Measurements from ENCODE around the gene ZXDC. TPM values are rescaled to one million over a fixed set of nuclear protein-coding genes. Genes with fewer than 3 reads are reported as not detected.
A peak's percentile ranks its signal among the peaks of the same experiment; 100 is the strongest.

ZXDC gene
- total RNA-seq, 1 donor from 2014 or later = 29.4 TPM

DNA sequence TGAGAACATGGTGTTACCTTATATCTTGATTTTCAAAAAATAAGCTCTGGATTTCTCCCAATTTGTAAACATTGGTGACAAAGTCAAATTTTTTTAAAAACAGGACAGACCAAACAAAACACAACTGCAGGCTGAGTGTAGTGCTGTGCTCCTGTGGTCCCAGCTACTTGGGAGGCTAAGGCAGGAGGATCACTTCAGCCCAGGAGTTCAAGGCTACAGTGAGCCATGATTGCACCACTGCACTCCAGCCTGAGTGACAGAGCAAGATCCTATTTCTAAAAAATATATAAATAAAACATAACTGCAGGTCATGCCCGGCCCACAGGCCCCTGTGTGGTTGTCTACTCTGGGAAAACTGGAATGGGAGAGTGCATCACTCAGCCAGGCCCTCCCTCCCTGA, 4.0 kb upstream of the ZXDC start:
- no peak overlapping the region for H3K27ac Mint-ChIP-seq
- no peaks in the 10 kb centered on the region for H3K36me3 Mint-ChIP-seq (ENCODE audit: low read depth)
- intact Hi-C loops (cut with micrococcal nuclease) = loop anchor here (5.0 to 10.0 kb wide), 7 partner anchors 397 to 1635 kb away; partner anchors contain the start of genes OSBPL11, PLXNA1, SEC61A1 and SLC41A3
- H3K4me1 Mint-ChIP-seq = peaks cover 6% of the 10 kb centered on the region
- DNase-seq = no peak
- no peaks in the 10 kb centered on the region for H3K9me3 Mint-ChIP-seq
- H3K27me3 Mint-ChIP-seq = peaks cover 3% of the 10 kb centered on the region
- H3K4me3 Mint-ChIP-seq = no peak overlapping the region

DNA sequence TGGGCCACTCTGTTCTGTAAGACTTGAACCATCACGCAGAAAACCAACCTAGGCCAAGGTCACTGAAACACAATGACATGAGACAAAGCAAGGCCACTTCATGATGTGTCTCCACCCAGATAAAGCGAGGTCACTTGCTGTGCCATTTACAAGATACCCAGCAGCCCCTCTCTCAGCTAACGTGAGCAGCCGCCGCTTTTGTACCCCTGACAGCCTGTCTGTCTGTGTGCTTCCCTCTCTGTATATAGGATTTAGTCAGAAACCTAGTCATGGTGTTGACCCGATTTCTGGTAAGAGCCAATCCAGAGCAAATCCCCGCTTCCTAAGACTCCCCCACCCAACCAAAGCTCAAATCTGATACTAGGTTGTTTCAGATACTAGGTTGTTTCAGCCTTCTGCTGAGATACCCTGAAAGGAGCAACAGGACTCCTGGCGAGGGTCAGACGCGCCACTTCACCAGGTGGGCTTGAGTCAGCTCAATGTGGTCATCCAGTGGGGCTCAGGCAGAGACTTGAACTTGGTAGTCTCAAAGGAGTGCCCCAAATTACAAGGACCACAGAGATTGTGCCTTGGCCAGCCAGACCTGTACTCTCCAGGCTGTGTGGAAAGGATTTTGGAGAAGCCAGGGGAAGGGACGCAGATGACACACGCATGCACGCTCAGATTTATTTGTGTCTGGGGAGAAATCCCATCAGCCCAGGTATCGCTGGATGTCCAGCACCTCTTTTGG, 3.1 kb upstream of the ZXDC start:
- Mint-ChIP-seq H3K9me3 (no peaks in the 10 kb centered on the region), H3K4me1 (peaks cover 13% of the 10 kb centered on the region), H3K27ac (no peak overlapping the region), H3K4me3 (no peak overlapping the region), H3K36me3 (ENCODE audit: low read depth) (peaks cover 3% of the 10 kb centered on the region), H3K27me3 (peaks cover 3% of the 10 kb centered on the region)
- intact Hi-C loops (cut with micrococcal nuclease) = loop anchor here (5.0 to 10.0 kb wide), 7 partner anchors 396 to 1636 kb away; partner anchors contain the start of genes OSBPL11, PLXNA1, SEC61A1 and SLC41A3
- no peak for DNase-seq

DNA sequence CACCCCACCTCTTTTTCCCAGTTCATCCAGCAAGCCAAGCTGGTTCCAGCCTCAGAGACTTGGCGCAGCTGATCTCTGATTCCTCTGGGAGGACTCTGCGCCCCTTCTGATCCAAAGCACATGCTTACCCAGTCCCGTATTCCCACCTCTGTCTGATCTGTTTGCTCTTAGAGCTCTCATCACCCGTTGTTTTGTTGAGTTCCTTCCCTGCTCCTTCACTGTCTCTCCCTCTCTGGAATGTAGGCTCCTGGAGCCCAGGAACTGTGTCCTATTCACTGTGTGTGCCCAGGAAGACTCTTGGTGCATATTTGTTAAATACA, 1.3 kb upstream of the ZXDC start:
- Mint-ChIP-seq H3K4me3 (peak overlapping the region; percentile 86), H3K27ac (peak overlapping the region; percentile 32), H3K36me3 (ENCODE audit: low read depth) (peaks cover 20% of the 10 kb centered on the region), H3K4me1 (peaks cover 29% of the 10 kb centered on the region), H3K27me3 (peaks cover 3% of the 10 kb centered on the region), H3K9me3 (no peaks in the 10 kb centered on the region)
- intact Hi-C loops (cut with micrococcal nuclease) = loop anchor here (5.0 to 10.0 kb wide), 7 partner anchors 395 to 1638 kb away; partner anchors contain the start of genes OSBPL11, PLXNA1, SEC61A1 and SLC41A3
- no peak for DNase-seq

DNA sequence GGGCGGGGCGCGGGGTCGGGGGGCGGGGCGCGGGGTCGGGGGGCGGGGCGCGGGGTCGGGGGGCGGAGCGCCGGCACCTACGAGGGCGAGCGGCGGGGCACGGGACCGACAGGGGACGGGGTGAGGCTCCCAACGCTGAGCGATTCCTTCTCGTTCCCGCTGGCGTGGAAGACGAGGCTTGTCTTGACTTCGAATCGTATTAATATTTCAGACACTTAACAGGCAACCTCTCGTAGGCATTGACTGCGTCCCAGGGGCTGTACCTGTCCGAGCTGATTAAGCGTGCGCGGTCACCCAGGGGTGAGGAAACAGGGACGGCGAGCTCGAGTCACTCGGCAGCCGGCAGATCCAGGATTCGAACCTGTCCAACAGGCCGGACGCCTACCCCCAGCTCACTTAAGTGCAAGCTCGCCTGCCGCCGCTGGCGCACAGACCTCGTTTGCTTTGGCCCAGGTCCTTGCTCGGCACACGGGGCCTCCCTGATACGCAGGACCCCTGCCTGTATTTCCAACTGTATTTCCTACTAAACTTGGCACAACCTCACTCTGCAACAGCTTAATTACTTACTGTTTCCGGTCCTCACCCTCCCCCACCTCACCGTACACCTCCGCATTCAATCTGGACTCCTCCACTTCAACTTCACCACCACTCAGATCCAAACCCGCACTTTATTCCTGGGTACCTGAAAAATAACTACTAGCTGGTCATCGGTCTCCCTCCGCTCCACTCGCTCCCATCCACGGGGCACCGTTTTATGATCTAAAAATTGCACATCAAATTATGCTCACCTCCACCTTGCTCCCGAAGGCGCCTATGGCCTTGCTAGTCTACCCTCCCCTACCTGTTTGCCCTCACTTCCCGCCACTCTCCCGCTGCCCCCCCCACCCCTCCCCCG, 722 bp upstream of the ZXDC start:
- H3K36me3 Mint-ChIP-seq (ENCODE audit: low read depth) = peaks cover 21% of the 10 kb centered on the region
- peaks cover 3% of the 10 kb centered on the region for H3K27me3 Mint-ChIP-seq
- H3K27ac Mint-ChIP-seq = peak overlapping the region; percentile 67
- no peak for DNase-seq
- no peaks in the 10 kb centered on the region for H3K9me3 Mint-ChIP-seq
- H3K4me3 Mint-ChIP-seq = peak overlapping the region; percentile 86
- intact Hi-C loops (cut with micrococcal nuclease) = loop anchor here (5.0 to 10.0 kb wide), 7 partner anchors 394 to 1638 kb away; partner anchors contain the start of genes OSBPL11, PLXNA1, SEC61A1 and SLC41A3
- H3K4me1 Mint-ChIP-seq = peaks cover 29% of the 10 kb centered on the region

DNA sequence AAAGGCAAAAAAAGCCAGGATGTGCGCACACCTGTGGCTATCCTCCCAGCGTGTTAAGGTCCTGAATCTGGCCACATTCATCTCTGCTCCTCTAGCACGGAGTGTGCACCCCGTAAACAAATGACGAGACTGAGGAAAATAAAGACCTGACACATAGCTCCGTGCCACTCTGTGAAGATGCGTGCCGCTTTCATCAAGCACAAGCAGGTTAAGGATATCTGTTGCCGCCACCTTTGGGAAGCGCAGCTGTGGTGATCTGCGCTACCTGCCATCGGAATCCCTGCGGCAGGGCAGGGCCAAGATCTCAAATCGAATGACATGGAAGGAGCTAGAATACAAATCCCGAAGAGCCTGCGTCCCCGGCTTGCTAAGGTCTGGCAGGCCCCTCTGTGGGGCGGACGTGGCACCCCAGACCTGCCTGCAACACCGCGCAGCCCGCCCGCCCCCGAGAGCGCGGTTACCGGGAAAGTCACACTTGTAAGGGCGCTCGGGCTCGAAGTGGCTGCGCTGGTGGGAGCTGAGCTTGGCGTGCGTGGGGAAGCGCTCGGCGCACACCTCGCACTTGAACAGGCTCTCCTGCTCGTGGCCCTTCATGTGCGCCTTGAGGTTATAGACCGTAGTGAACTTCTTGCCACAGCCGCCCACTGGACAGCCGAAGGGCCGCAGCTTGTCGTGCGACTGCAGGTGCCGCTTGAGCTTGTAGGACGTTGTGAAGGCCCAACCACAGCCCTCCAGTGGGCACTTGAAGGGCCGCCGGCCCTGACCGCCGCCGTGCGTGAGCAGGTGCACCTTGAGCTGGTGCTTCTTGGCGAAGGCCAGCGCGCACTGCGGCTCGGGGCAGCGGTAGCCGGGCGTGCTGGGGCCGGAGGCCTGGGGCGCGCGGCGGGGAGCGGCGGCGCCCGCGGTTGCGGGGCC, 936 bp downstream of the ZXDC start:
- intact Hi-C loops (cut with micrococcal nuclease) = loop anchor here (1.0 to 10.0 kb wide), 8 partner anchors 117 to 1640 kb away; partner anchors contain the start of genes KLF15, OSBPL11, PLXNA1 and SEC61A1
- peaks cover 30% of the 10 kb centered on the region for H3K4me1 Mint-ChIP-seq
- no peaks in the 10 kb centered on the region for H3K9me3 Mint-ChIP-seq
- peak overlapping the region; percentile 95 for H3K4me3 Mint-ChIP-seq
- peaks cover 35% of the 10 kb centered on the region for H3K36me3 Mint-ChIP-seq (ENCODE audit: low read depth)
- peaks cover 3% of the 10 kb centered on the region for H3K27me3 Mint-ChIP-seq
- H3K27ac Mint-ChIP-seq = peak overlapping the region; percentile 93
- peak; percentile 80 for DNase-seq

DNA sequence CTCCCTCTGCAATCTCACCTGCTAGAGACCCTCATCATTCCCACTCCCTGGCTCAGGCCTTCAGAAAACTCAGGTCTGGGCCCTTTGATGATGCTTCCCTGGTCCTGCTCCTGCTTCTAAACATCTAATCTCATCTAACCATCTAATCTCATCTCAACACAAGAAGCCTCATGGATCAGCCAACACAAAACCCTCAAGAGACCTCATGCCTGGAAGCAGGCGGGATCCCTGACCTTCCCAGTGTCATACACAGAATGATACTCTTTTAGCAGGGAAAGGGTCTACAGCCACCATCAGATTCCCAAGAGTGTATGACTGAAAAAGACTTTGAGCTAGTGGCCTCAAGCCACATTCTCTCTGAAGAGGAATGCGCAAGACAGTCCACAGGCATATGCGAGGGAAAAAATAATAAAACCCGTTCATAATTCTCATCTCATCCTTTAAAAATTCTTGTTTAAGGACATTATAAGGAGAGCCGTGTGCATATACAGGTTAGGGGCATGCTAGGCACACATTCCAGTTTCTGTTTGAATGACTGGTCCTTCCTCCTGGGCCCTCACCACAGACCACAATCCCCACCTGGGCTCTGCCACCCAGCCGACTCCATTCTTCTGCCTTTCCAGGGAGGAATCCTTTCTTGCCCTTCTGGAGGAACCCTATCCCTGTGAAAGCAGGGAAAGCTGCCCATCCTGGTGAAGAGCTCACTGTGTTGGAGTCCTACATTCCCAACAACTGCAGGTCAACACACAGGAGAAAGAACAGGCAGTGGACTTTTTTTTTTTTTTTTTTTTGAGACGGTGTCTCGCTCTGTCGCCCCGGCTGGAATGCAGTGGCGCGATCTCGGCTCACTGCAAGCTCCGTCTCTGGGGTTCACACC, 2.2 kb downstream of the ZXDC start:
- peaks cover 48% of the 10 kb centered on the region for H3K36me3 Mint-ChIP-seq (ENCODE audit: low read depth)
- intact Hi-C loops (cut with micrococcal nuclease) = loop anchor here (10.0 kb wide), 3 partner anchors 879 to 1641 kb away; partner anchors contain the start of genes OSBPL11 and SEC61A1
- DNase-seq = no peak
- H3K27me3 Mint-ChIP-seq = peaks cover 3% of the 10 kb centered on the region
- H3K27ac Mint-ChIP-seq = peak overlapping the region; percentile 44
- H3K4me1 Mint-ChIP-seq = peaks cover 40% of the 10 kb centered on the region
- peak overlapping the region; percentile 95 for H3K4me3 Mint-ChIP-seq
- H3K9me3 Mint-ChIP-seq = no peaks in the 10 kb centered on the region

DNA sequence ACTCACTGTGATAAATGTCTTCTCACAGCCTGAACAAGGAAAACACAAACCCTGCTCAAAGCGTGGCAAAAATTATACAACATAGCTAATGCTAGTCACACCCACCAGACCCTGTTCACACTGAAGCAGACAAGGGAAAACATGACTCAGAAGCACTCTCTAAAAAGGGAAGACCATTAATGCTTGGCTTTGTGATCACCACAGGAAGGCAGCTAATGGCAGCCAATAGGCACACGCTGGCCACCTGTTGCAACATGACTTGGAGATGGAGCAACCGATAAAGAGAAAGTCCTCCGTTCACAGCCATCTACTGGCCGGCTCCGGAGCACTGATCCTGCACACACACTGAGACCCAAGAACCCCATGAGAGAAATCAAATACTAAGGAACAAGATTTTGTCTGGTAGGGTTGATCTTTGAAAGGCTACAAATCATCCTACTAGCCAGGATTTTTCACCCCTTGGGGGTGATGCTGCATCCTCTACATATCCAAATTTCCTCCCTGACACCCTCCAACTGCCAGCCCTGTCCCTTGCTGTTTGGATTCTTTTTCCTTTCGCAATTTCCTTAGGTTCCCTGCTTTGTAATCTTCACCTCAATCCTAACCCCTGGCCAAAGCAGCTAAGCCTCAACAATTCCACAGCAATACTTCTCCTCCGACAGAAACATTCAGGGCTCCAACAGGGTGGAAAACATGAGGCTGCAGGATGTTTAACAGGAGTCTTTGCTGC, 3.2 kb downstream of the ZXDC start:
- Mint-ChIP-seq H3K9me3 (no peaks in the 10 kb centered on the region), H3K36me3 (ENCODE audit: low read depth) (peaks cover 54% of the 10 kb centered on the region), H3K4me3 (peak overlapping the region; percentile 95), H3K27me3 (peaks cover 1% of the 10 kb centered on the region), H3K4me1 (peaks cover 44% of the 10 kb centered on the region), H3K27ac (peak overlapping the region; percentile 14)
- intact Hi-C loops (cut with micrococcal nuclease) = loop anchor here (10.0 kb wide), 3 partner anchors 878 to 1642 kb away; partner anchors contain the start of genes OSBPL11 and SEC61A1
- DNase-seq = no peak

DNA sequence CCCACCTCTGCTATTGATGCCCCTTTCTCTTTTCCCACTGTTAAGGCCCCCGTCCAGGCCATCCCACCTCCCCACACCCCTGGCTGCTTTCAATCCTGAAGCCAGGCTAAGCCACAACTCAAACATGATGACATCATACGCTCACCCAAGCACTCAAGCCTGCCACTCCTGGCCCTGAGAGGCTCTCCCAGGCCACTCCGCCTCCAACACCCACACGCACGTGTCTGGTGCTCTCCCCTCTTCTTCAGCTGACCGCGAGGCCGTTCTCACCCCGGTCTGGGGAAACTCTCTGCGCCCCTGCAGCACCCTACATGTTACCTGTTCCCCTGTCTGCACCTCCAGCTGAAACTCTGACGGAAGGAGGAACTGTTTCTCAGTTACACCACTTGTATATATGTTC, 6.2 kb downstream of the ZXDC start:
- intact Hi-C loops (cut with micrococcal nuclease) = no loop called here
- H3K9me3 Mint-ChIP-seq = no peaks in the 10 kb centered on the region
- H3K36me3 Mint-ChIP-seq (ENCODE audit: low read depth) = peaks cover 75% of the 10 kb centered on the region
- H3K4me1 Mint-ChIP-seq = peaks cover 38% of the 10 kb centered on the region
- no peak overlapping the region for H3K4me3 Mint-ChIP-seq
- H3K27ac Mint-ChIP-seq = peak overlapping the region; percentile 29
- no peak for DNase-seq
- H3K27me3 Mint-ChIP-seq = no peaks in the 10 kb centered on the region

DNA sequence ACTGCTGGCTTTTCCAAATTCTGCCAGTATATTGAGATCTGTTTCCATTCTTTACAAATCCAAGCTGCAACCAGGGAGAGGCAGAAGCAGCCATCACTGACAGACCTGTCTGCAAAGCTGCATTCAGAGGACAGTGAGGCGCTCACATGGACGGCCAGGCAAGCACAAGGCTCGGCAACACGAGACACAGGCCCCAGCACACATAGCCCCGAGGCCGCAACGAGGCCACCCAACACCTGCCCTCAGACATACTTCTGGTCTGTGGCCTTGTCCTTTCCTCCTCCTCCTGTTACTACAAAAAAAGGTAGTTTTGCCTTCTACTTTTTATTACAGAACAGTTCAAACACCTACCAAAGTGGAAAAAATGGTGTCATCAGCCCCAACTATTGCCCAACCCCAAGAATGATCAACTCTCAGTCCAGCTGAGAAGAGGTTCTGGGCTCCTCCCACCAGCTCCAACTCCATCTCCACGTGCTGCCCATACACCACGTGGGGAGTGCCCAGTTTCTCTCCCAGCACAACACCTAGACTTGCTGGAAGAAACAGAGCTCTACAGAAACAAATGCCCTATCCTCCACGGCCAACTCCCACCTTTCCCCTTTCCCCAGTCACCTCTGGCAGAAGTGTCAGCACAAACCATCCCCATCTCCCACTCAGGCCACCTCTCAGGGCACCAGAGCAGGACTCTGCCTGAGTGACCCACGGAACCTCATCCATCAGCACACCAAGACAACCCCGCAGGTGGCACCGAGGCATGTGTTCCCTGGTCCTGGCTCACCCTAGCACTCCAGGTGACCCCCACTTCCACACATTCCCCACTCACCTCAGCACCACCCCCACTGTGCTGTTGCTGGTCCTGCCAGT, 7.4 kb downstream of the ZXDC start:
- peaks cover 75% of the 10 kb centered on the region for H3K36me3 Mint-ChIP-seq (ENCODE audit: low read depth)
- no peak for DNase-seq
- H3K27ac Mint-ChIP-seq = peak overlapping the region; percentile 12
- no peak overlapping the region for H3K4me3 Mint-ChIP-seq
- intact Hi-C loops (cut with micrococcal nuclease) = no loop called here
- H3K9me3 Mint-ChIP-seq = no peaks in the 10 kb centered on the region
- H3K27me3 Mint-ChIP-seq = no peaks in the 10 kb centered on the region
- peaks cover 29% of the 10 kb centered on the region for H3K4me1 Mint-ChIP-seq

DNA sequence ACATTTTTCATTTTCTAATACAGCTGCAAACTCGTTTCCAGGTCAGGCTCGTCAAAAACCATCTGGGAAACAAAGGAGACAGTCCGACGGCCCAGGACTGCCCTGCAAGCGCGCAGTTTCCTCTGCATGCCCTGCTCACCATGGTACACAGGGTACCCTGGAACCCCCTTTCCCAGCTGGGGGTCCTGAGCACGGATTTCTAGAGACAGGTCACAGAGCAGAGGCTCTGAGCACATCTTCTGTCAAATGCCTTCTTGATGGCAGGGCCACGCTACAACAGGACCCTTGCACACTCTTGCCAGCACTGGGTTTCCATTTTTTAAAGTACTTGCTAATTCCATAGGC, 8.1 kb downstream of the ZXDC start:
- no peak overlapping the region for H3K4me3 Mint-ChIP-seq
- intact Hi-C loops (cut with micrococcal nuclease) = no loop called here
- peaks cover 22% of the 10 kb centered on the region for H3K4me1 Mint-ChIP-seq
- H3K27me3 Mint-ChIP-seq = no peaks in the 10 kb centered on the region
- peaks cover 68% of the 10 kb centered on the region for H3K36me3 Mint-ChIP-seq (ENCODE audit: low read depth)
- no peak for DNase-seq
- H3K27ac Mint-ChIP-seq = no peak overlapping the region
- H3K9me3 Mint-ChIP-seq = no peaks in the 10 kb centered on the region

DNA sequence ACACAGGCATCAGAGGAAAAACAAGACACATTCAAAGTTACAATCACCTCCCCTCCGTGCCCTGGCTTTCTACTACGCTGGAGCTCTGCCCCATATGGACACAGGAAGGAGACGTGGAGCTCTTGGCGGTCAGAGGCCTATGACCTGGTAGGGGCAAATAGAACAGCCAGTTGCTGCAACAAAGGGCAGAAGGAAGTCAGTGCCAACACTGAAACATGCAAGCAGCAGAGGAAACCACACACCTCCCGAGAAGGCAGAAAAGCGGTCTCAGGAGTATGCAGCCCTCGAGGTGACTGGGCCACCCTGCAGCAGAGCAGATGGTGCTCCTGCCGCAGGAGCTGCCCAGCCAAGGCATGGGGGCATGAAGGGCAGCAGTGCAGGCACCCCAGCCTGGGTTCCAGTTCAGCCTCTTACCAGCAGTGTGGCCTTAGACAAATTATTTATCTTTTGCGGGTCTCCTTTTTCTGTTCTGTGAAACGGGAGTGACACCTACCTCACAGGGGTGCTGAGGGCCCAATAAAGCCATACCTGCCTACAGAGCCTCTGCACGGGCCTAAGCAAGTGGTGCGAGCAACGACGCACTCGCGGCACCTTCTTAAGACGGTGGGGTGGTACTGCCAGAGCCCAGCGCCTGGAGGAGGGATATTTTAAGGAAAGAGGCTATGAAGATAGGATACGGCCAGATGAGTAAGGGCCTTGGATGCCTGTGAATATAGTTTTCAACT, 8.6 kb downstream of the ZXDC start:
- intact Hi-C loops (cut with micrococcal nuclease) = no loop called here
- Mint-ChIP-seq H3K4me1 (peaks cover 17% of the 10 kb centered on the region), H3K27me3 (no peaks in the 10 kb centered on the region), H3K9me3 (no peaks in the 10 kb centered on the region), H3K27ac (no peak overlapping the region), H3K4me3 (no peak overlapping the region), H3K36me3 (ENCODE audit: low read depth) (peaks cover 64% of the 10 kb centered on the region)
- no peak for DNase-seq

Data from activated CD4-positive, alpha-beta T cell treated with anti-CD3 and anti-CD28 coated beads, Interleukin-2, amount 10 ng/mL, durations not matched to agents 24 days and 14 days (primary cell).